ENCODE measurements around the gene PCSK7.
"Not testable (repeated sequence)": the region's sequence is repeated elsewhere in the genome, so short reads cannot be mapped to it uniquely, and the experiment has no call there.

The PCSK7 gene

GRCh38 chr11:117231842-117232091, at the start of gene PCSK7:
PCSK7 (minus strand) TSS chr11:117232073; CDS start chr11:117229844, 2,229 bp downstream.
- peak in 1 of 2 donors; percentile 58 for DNase-seq

GRCh38 chr11:117281159-117281558, 49.3 kb upstream of the PCSK7 start:
- no peak for DNase-seq

- DNase-seq = no peak
Measured at GRCh38 chr11:117279711-117280376, 48.0 kb upstream of the PCSK7 start.

GRCh38 chr11:117278347-117278746, 46.5 kb upstream of the PCSK7 start:
- DNase-seq = no peak

- DNase-seq = no peak
Measured at GRCh38 chr11:117273550-117274289, 41.8 kb upstream of the PCSK7 start.

- not testable (repeated sequence) for DNase-seq
Measured at GRCh38 chr11:117272175-117272574, 40.3 kb upstream of the PCSK7 start.

- no peak for DNase-seq
Measured at GRCh38 chr11:117271208-117271607, 39.3 kb upstream of the PCSK7 start.

GRCh38 chr11:117269856-117270255, 38.0 kb upstream of the PCSK7 start:
- DNase-seq = no peak

GRCh38 chr11:117265745-117266144, 33.9 kb upstream of the PCSK7 start:
- DNase-seq = no peak

- not testable (repeated sequence) for DNase-seq
Measured at GRCh38 chr11:117264624-117265323, 32.9 kb upstream of the PCSK7 start.

- no peak for DNase-seq
Measured at GRCh38 chr11:117259417-117259816, 27.5 kb upstream of the PCSK7 start.

GRCh38 chr11:117258576-117258975, 26.7 kb upstream of the PCSK7 start:
- DNase-seq = no peak

- DNase-seq = no peak
Measured at GRCh38 chr11:117256573-117256972, 24.7 kb upstream of the PCSK7 start.

- DNase-seq = no peak
Measured at GRCh38 chr11:117255966-117256365, 24.1 kb upstream of the PCSK7 start.

GRCh38 chr11:117251506-117251905, 19.6 kb upstream of the PCSK7 start:
- DNase-seq = no peak

GRCh38 chr11:117249571-117249970, 17.7 kb upstream of the PCSK7 start:
- no peak for DNase-seq

- DNase-seq = no peak
Measured at GRCh38 chr11:117248341-117248740, 16.5 kb upstream of the PCSK7 start.

- no peak for DNase-seq
Measured at GRCh38 chr11:117239295-117239694, 7.4 kb upstream of the PCSK7 start.

- DNase-seq = no peak
Measured at GRCh38 chr11:117238221-117238620, 6.3 kb upstream of the PCSK7 start.

GRCh38 chr11:117232911-117233409, 1.1 kb upstream of the PCSK7 start:
- peak in 1 of 2 donors; percentile 9 for DNase-seq

GRCh38 chr11:117232092-117232878, 412 bp upstream of the PCSK7 start, which contains the start of gene RNF214:
RNF214 (plus strand) TSS chr11:117232671; CDS start chr11:117234273, 1,602 bp downstream.
- DNase-seq = peak; percentile 73 to 77

- no peak for DNase-seq
Measured at GRCh38 chr11:117230999-117231841, 653 bp downstream of the PCSK7 start.

All from stimulated activated CD4-positive, alpha-beta T cell treated with anti-CD3 and anti-CD28 coated beads, Interleukin-2, amount 100 ng/mL, for 48 hours (primary cell).